HG03103 (cell line): Measurements from ENCODE around the gene PARP8.

Experiments used
- ATAC-seq: cut with Tn5 transposase; IDR thresholded peaks from one replicate; pipeline ENCODE4 v1.9.1; 2021; ENCODE audit warnings: low read depth; ENCODE audit not compliant: unreplicated experiment

Gene PARP8

DNA sequence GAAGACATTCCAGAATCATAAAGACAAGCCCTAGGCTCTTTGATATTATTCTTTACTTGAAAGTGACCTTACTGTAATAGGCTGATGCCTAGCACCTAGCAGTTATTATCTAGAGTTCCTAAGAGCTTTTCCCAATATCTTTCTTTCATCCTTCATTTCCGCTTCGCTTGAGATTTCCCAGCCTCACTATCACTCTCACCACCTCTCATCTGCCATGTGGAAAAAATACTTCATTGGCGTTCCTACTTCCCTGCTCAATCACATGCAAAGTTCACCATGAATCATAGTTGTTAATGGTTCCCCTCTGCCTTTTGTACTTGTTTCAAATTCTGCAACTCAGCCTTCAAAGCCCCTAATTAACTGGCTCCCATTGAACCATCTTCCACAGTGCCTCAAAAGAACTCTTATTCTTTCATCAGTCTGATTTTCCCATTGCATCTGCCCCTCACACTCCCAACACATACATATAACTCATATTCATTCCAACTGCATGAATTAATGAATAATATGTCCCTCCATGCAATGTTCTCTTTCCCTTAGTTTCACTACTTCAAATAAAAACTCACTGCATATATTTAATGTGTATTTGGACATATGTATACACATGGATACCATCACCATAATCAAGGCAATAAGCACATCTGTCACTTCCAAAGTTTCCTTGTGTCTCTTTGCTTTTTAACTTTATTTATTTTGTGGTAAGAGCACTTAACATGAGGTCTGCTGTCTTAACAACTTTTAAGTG is 221.6 kb downstream of the PARP8 start:
- no peak for ATAC-seq

DNA sequence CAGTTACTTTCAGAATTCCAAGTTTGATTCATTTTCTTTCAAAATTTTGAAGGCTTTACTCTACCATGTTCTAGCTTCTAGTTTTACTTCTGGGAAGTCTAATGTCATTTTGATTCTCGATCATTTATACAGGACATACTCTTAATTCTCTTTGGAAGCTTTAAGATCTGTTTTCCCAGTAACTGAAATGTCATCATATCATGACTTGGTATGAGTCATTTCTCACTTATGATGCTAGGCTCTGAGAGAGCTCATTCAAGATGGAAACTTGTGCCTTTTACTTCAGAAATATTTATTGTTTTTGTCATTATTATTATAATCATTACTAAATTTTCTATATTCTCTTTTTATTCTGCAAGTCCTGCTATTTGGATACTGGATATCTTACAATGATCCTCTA is 222.3 kb downstream of the PARP8 start:
- no peak for ATAC-seq

DNA sequence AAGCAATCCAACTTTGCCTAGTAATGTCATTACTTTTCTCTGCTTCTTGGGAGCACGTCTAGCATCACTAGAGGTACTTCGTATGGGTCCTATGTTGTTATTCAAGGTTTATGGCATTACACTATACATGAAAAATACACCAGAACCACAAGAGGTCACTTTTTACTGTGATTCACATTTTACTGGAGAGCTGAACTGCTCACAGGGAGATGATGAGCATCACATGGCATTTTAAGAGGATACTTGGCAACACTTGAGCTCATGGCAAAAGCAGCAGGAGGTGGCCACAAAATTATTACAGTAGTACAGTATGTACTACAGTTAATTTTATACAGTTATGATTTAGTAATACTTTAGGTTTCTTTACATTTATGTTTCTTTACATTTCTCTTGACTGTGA is 223.4 kb downstream of the PARP8 start:
- ATAC-seq, result no peak
